ENCODE measurements around the gene RIMKLB. TPM values are rescaled to one million over a fixed set of nuclear protein-coding genes. Genes with fewer than 3 reads are reported as not detected.

Gene RIMKLB
- total and polyA plus RNA-seq, 2 of the 8 experiments (the other 6 are each of a cell fraction or from before 2014, with no cell fraction given) = 37.8 to 78.2 TPM

- no peaks in the 10 kb centered on the region for H4K20me1 ChIP-seq (replicated peaks in 1 of 2; ENCODE audit: control insufficient read depth in 1 of 2, insufficient read depth in 2 of 2, low read length in 2 of 2)
- 91% methylated on average over 8 of the region's 8 CpGs; no CpG with 5 or more reads in 1 of the 2 experiments for WGBS, 2 experiments (ENCODE audit: extremely low coverage in 1 of 2, insufficient coverage in 1 of 2, insufficient read length in 1 of 2, insufficient replicate concordance in 2 of 2, low coverage in 1 of 2, low lambda C conversion rate in 2 of 2, missing lambda C conversion rate in 1 of 2)
- no peak overlapping the region for H2BK120ac ChIP-seq (replicated peaks; ENCODE audit: low read depth, low read length)
- H4K91ac ChIP-seq (replicated peaks; ENCODE audit: insufficient read length, low read length) = no peak overlapping the region
- no peak overlapping the region for H4K8ac ChIP-seq (ENCODE audit: extremely low read depth, insufficient read depth, low read length)
- H3K23me2 ChIP-seq (ENCODE audit: low read depth, low read length) = no peaks in the 10 kb centered on the region
- no peak overlapping the region for H3K23ac ChIP-seq (ENCODE audit: insufficient read length)
- no peaks in the 10 kb centered on the region for H3K79me1 ChIP-seq (ENCODE audit: low read depth, low read length)
- no peaks in the 10 kb centered on the region for H3K79me2 ChIP-seq (ENCODE audit: control insufficient read depth in 1 of 2, insufficient read depth in 2 of 2, low read length in 2 of 2)
- no peak overlapping the region for H3K56ac ChIP-seq (replicated peaks; ENCODE audit: insufficient read length, low read depth, low read length)
- POLR2A ChIA-PET (ENCODE audit: partially characterized antibody) = interaction anchor here (1.3 kb wide), 1 partner anchor 8 kb away, joined by 4 read pairs; no protein-coding TSS in a partner anchor
- H2BK5ac ChIP-seq (ENCODE audit: low read depth, low read length) = no peak overlapping the region
- no peak overlapping the region; the same call in 1 of the 2 replicates for H2BK20ac ChIP-seq (ENCODE audit: low read length)
- H3K27me3 ChIP-seq (replicated peaks in 1 of 4; ENCODE audit: control insufficient read depth in 3 of 4, extremely low read depth in 1 of 4, insufficient read depth in 3 of 4, low read length in 3 of 4) = no peaks in the 10 kb centered on the region
- no peak overlapping the region for H3K14ac ChIP-seq (ENCODE audit: insufficient read length)
- no peak overlapping the region for H2AK5ac ChIP-seq (ENCODE audit: low read depth, low read length)
- FAIRE-seq (no peak), DNase-seq (ENCODE audit: low read depth in 1 of 2, low spot score in 2 of 2) (no peak)
- H3K4ac ChIP-seq (replicated peaks; ENCODE audit: insufficient read length, low read depth, low read length) = no peak overlapping the region
- no peak overlapping the region for H2AFZ ChIP-seq (ENCODE audit: low read length)
- H3K18ac ChIP-seq (ENCODE audit: extremely low read depth, low read length) = no peak overlapping the region
- H3K4me3 ChIP-seq (ENCODE audit: extremely low read depth in 1 of 4, insufficient read depth in 2 of 4, low read depth in 3 of 4, low read length in 4 of 4) = no peak overlapping the region
- H3K27ac ChIP-seq (ENCODE audit: low read depth, low read length) = no peak overlapping the region
- H3K4me2 ChIP-seq (ENCODE audit: insufficient read depth in 1 of 2, low read depth in 2 of 2, low read length in 2 of 2) = no peak overlapping the region
- H2BK15ac ChIP-seq (ENCODE audit: low read length) = no peak overlapping the region
- CTCF ChIA-PET (ENCODE audit: partially characterized antibody) = interaction anchor here (0.6 to 2.8 kb wide), 12 partner anchors 9 to 212 kb away, joined by 3 to 12 read pairs (median 4); no protein-coding TSS in a partner anchor
- no peaks in the 10 kb centered on the region; a peak in 2 of 7 replicates for H3K4me1 ChIP-seq (replicated peaks in 1 of 4; ENCODE audit: control insufficient read depth in 3 of 4, insufficient read depth in 4 of 4, low read length in 3 of 4)
- no peak overlapping the region for H4K5ac ChIP-seq (ENCODE audit: insufficient read length, low read depth, low read length)
- H3K9ac ChIP-seq (replicated peaks in 1 of 4; ENCODE audit: extremely low read depth in 1 of 4, low read depth in 3 of 4, low read length in 3 of 4) = no peak overlapping the region
- no peaks in the 10 kb centered on the region for H3K9me3 ChIP-seq (ENCODE audit: insufficient read depth in 2 of 2, low read depth in 1 of 2, low read length in 1 of 2)
- TF ChIP-seq NRF1 (IDR thresholded peaks at IDR 0.05; ENCODE audit: low read depth, low read length) (no peak), RNF2 (IDR thresholded peaks at IDR 0.05; ENCODE audit: borderline replicate concordance, low read depth, low read length, missing control alignments, poor library complexity, severe bottlenecking) (no peak), TBP (IDR thresholded peaks at IDR 0.05; ENCODE audit: low read depth, low read length) (no peak), KDM1A (IDR thresholded peaks at IDR 0.05; ENCODE audit: borderline replicate concordance, low read length) (no peak), BCL11A (IDR thresholded peaks at IDR 0.05; ENCODE audit: low read depth in 2 of 2, low read length in 2 of 2) (no peak), SIRT6 (IDR thresholded peaks at IDR 0.05; ENCODE audit: low read length) (no peak), MAX (IDR thresholded peaks at IDR 0.05) (no peak), POU5F1 (IDR thresholded peaks at IDR 0.05; ENCODE audit: low read depth, low read length) (no peak), SP4 (IDR thresholded peaks at IDR 0.05; ENCODE audit: low read length) (no peak)
- H3K36me3 ChIP-seq (ENCODE audit: control insufficient read depth in 2 of 4, insufficient read depth in 4 of 4, low read length in 3 of 4) = no peaks in the 10 kb centered on the region
- no peak overlapping the region; the same call in 1 of the 2 replicates for H2BK12ac ChIP-seq (ENCODE audit: low read depth, low read length)
Observed at GRCh38 chr12:8648576-8649205, 49.1 kb upstream of the RIMKLB start.

All from H1 (cell line).